HL-60/S4 treated with retinoic acid at 250 ng/mL for 4 days and 3 days (cell line): ENCODE results near the gene TMC1.
"Not testable (repeated sequence)": the region's sequence is repeated elsewhere in the genome, so short reads cannot be mapped to it uniquely, and the experiment has no call there.

ENCODE experiments used
- in situ Hi-C: fragments of 300-500 bp; cut with MboI; formaldehyde crosslinking; loops from 2 replicates; pipeline ENCODE4 v1.7.0; 2022; ENCODE audit warnings: low sequenced_read_pairs

The TMC1 gene

DNA sequence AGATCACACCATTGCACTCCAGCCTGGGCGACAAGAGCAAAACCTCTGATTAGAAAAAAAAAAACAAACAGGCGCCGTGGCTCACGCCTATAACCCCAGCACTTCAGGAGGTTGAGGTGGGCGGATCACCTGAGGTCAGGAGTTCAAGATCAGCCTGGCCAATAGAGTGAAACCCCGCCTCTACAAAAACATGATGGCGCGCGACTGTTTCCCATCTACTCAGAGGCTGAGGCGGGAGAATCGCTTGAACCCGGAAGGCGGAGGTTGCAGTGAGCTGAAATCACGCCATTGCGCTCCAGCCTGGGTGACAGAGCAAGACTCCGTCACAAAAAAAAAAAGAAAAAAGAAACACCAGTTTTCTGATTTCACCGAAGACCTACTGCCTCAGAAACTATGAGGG is at the start of gene TMC1:
Gene TMC1, plus strand, starts transcription at position 193 of the 400 bp plus-strand sequence. CDS start 127,041 bp downstream, outside the sequence.
- in situ Hi-C loops: not testable (repeated sequence)

DNA sequence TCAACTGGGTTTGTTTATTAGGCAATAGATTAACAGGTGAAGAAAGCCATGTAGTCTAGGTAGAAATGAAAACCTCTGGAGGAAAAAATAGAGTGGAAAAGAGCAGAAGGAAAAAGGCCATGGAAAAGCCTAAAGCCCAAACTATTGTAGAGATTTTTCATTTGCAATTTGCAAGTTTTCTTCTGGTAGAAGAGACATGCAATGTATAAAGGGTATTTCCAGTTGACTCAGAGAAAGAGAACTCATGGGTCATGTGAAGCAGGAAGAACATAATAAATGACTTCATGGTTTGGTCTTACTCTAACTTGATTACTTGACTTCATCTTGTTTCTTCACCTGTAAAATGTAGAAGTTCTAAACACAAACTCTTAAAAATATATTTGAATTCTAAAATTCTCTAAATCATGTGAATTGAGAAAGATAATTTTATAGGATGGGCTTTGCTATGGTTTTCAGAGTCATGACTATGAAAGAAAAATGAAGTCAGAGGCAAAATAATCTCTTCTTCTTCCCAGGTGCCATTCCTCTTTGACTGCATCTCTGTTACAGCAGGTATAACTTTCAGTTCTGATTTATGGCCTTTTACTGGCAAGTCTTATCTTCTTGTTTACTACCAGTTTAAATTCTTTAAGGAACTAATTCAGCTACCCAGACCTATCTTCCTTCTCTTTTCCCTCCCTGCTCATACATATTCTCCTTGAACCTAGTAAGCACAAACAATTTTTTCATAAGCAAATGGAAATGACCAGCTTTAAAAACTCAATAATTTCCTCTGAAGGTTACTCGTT is 47.7 kb upstream of the TMC1 start:
- in situ Hi-C loops: loop anchor here (10.0 kb wide), 1 partner anchor 61 kb away; no protein-coding TSS in a partner anchor

DNA sequence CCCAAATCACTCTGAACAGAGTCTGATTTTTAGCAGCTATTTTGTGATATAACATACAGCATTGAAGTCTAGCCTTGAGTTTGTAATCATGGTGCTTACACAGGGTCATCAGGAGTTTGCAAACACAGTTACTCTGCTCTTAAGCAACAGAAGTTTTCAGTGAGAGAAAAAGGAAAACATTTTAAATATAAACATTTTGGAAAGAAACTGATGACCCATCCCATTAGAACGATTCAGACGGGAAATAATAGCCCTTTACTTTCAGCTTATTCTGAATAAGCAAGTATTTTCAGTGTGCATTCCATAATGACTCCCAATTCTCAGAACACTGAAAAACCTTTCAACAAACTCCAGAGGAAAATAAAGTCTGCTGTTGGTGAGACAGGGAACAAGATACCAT is 46.7 kb upstream of the TMC1 start:
- in situ Hi-C loops: loop anchor here (10.0 kb wide), 1 partner anchor 60 kb away; no protein-coding TSS in a partner anchor

DNA sequence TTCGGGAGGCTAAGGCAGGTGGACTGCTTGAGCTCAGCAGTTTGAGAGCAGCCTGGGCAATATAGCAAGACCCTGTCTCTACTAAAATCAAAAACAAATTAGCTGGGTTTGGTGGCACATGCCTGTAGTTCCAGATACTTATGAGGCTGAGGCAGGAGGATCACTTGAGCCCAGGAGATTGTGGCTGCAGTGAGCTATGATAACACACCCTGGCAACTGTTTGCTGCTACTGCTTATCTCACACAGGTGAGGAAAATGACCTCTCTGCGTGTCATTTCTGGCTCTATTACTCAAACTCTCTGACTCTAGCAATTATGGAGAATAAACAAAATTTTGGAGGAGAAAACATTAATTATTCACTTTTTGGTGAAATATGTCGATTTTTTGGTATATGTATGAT is 45.3 kb upstream of the TMC1 start:
- in situ Hi-C loops: loop anchor here (10.0 kb wide), 1 partner anchor 59 kb away; no protein-coding TSS in a partner anchor

DNA sequence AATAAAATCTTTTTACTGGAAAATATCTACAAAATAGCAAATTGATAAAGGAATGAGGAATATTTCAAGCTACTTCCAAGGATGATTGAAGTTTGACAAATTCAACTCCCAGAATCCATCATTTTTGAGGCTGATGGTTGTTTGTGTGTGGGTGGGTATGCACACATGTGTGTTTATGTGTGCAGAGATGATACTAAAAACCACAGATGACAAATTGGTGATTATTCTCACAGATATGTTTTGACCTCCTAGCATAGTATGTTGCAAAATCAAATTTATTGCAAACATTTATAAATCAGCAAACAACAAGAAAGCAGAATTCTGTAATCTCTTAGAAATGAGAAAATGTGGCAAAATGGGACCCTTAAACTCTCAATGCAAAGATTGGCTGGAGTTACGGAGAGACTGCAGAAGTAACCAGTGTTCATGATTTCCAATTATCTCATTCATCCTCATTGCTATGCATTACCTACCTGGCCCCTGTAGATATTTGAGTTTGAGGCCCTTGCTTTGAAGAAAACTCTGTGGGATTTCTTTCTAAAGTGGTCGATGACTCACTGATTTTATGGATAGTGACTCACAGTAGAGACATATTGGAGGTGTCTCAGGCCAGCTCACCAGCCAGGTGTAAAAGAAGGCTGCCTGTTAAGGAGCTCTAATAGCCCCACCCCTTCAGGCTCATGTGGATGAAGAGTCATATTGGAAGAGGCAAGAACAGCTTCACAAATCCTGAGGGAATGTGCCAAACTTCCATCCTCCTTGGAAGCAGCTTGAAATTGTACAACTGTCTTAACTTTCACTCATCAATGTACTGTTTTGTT is 44.6 kb upstream of the TMC1 start:
- in situ Hi-C loops: loop anchor here (10.0 kb wide), 1 partner anchor 58 kb away; no protein-coding TSS in a partner anchor

GRCh38 chr9:72477930-72478518 is 43.4 kb upstream of the TMC1 start:
- in situ Hi-C loops: loop anchor here (10.0 kb wide), 1 partner anchor 57 kb away; no protein-coding TSS in a partner anchor

DNA sequence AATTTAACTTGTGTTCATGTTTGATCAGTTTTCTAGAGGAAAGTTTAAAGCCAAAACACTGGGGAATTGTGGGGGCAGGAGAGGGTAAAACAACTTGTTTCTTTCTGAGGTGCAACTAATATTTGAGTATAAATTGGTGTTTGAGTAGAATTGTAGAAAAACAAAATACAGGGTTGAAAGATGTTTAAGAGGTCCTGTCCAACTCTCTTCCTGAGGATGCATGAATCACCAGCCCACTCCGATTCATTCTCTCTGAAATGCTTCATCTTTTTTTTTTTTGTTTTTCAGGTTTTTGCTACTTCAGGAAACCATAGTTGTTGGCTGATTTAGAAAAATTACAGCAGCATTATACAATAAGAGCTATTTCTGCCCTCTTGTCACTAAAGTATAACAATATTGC is 42.4 kb upstream of the TMC1 start:
- in situ Hi-C loops: loop anchor here (10.0 kb wide), 1 partner anchor 56 kb away; no protein-coding TSS in a partner anchor

- in situ Hi-C loops: not testable (repeated sequence)
Observed at GRCh38 chr9:72480261-72480660, 41.1 kb upstream of the TMC1 start.

- in situ Hi-C loops: no loop called here
Observed at GRCh38 chr9:72480921-72481320, 40.5 kb upstream of the TMC1 start.

- in situ Hi-C loops: no loop called here
Observed at GRCh38 chr9:72485821-72486593, 35.4 kb upstream of the TMC1 start.

DNA sequence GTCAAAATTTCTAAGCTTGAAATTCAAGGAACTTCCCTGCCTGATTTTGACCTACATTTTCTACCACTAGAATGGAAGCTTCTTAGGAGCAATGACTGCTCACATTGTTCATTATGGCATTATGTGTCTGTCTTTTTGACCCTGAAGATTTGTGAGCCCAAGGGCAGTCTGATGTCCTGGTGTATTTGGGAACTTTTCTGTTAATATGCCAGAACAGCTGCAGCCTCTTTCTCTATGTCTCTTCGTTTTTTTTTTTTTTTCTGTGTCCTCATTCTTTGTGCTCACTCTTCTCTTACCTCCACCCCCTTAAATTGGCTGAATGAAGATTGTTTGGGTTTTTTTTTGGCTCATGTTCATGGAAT is 34.8 kb upstream of the TMC1 start:
- in situ Hi-C loops: no loop called here

DNA sequence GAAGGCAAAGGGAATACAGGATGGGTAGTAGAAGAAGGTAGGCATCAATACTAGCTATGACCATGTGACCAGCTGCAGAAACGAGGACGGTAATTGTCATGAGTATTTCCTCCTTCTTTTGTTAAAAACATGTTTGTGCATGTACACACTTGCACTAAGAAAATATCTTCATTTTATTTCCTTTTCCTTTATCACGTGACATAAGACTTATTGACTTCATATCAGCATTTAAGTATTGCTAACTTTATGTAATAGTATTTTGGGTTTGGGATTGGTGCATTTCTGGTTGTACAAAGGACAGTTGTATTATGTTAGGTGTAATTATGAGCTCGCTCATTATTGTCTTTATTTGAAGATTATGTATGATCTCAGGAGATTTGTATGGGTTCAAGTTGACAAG is 33.7 kb upstream of the TMC1 start:
- in situ Hi-C loops: not testable (repeated sequence)

- in situ Hi-C loops: no loop called here
Observed at GRCh38 chr9:72489986-72490385, 31.4 kb upstream of the TMC1 start.

DNA sequence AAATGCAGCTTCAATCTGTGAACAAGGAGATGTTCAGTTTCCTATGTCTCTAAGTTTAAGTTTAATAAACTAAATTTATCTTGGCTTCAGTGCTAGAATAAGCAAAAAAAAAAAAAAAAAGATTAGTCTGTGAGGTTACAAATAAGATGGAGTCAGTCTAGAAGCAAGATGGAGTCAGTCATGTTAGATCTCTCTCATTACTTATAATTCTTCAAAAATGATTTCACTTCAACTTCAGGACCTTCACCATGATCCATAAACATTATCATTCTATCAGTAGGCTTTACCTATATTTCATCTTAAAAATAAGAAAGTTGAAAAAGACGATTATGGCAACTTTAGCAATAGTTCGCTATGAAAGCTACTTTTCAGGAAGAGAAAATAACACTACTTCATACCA is 30.2 kb upstream of the TMC1 start:
- in situ Hi-C loops: no loop called here

DNA sequence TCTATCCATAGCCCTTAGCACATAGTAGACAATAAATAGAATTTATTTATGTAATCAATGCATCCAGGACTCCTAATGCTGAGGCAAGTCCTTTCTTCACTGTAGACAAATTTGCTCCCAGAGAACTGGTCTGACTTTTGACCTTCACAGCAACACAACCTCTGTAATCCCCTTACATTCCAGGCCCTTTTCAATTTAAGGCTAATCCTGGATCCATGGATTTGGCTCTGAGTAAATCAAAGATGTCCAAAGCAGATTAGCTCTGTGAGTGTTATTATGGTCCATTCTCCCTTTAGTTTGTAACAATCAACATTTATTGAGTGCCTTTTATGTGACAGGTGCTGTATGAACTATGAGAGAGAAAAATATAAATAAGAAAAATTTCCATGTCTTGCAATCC is 27.4 kb upstream of the TMC1 start:
- in situ Hi-C loops: no loop called here

- in situ Hi-C loops: no loop called here
Observed at GRCh38 chr9:72497447-72498046, 23.9 kb upstream of the TMC1 start.

DNA sequence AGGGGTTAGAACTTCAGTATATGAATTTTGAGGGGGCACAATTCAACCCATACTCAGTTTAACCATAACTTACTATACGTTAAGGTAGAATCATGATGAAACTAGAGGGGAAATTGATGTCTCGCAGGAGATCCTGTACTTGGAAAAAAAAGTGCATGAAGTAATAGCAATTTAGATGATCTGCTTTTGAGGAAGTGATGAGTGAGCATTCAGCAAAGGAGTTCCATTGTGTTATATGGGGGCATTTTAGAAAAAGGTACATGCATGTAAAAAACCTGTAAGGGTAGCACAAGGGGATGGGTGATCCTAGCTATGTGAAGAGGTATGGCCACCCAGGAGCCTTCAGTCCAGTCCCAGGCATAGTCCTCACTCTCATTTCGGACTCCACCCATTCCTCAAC is 14.8 kb upstream of the TMC1 start:
- in situ Hi-C loops: no loop called here

GRCh38 chr9:72509053-72509452 is 12.4 kb upstream of the TMC1 start:
- in situ Hi-C loops: no loop called here

DNA sequence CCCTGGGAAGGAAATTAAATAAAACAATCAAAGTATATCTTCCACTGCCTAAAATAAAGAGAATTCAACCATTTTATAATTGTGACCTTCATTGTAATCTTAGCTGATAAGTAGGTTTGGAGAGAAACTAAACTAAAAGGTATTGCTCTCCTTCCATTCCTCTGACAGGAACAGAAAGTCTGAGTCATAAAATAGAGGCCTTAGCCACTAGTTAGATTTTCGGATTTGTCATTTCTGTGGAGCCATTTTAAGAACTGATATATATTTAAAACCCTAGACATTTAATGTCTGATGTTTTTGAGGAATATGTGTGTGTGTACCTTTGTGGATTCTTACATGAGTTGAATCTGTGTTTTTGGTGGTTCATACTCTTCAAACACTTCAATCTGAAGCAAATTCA is 11.8 kb upstream of the TMC1 start:
- in situ Hi-C loops: no loop called here

- in situ Hi-C loops: not testable (repeated sequence)
Observed at GRCh38 chr9:72521011-72521410, 397 bp upstream of the TMC1 start.
